HCT116 (cell line): ENCODE data around the gene ZFP3. TPM values are rescaled to one million over a fixed set of nuclear protein-coding genes. Genes with fewer than 3 reads are reported as not detected.

ENCODE experiments used
- ATAC-seq: fragments of 200-7000 bp; cut with Tn5 transposase; 2 replicates; pipeline ENCODE4 v1.9.1; 2020; ENCODE audit warnings: mild to moderate bottlenecking, moderate library complexity
- BruUV-seq: library from RNA; stranded (reverse); fragments of 400-500 nt; replicated peaks from 2 replicates; lab custom pipeline; 2021; lab: Mats Ljungman, UMichigan
- CTCF ChIA-PET: fragments of 300-600 bp; sonication (Branson Sonifier 250); formaldehyde crosslinking; loops from one replicate; lab custom pipeline; 2021; ENCODE audit warnings: antibody characterized with exemption; lab: Charles Lee
- POLR2A ChIA-PET: fragments of 300-600, 350-600 bp; sonication (Branson Sonifier 250); formaldehyde crosslinking; loops from one replicate; lab custom pipeline; 2021; ENCODE audit warnings: antibody characterized with exemption; lab: Charles Lee
- RAD21 ChIA-PET, 2 experiments: fragments of 300-600 bp; sonication (Branson Sonifier 250); formaldehyde crosslinking; loops; one replicate each; lab custom pipeline; 2023; ENCODE audit warnings: low total read pairs in 2 of 2; ENCODE audit not compliant: uncharacterized antibody in 2 of 2, unreplicated experiment in 2 of 2, low non-redundant PET in 1 of 2; lab: Charles Lee
- DNase-seq: peaks from one replicate; pipeline ENCODE4 v3.0.0-alpha.2; 2010; ENCODE audit warnings: low read depth, low spot score
- H2AFZ ChIP-seq: fragments of 200-600 bp; shearing (Covaris generic), sonication (generic); 2 replicates; pipeline ENCODE4 v1.6.1; 2017; ENCODE audit warnings: low read depth, mixed run types, mixed read lengths, antibody characterized with exemption, low read length; ENCODE audit not compliant: poor library complexity, severe bottlenecking
- H3K27ac ChIP-seq: 2 replicates; pipeline ENCODE4 v1.5.1; 2012; ENCODE audit warnings: low read depth, low read length
- H3K27me3 ChIP-seq: fragments of 200-600 bp; sonication (generic); 2 replicates; pipeline ENCODE4 v1.6.1; 2016; ENCODE audit warnings: mixed run types, low read length, mixed read lengths; ENCODE audit not compliant: insufficient read depth
- H3K36me3 ChIP-seq, 2 experiments: fragments of 200-500 bp in 1 of 2; fragments of 200-600 bp in 1 of 2; sonication (Bioruptor generic) in 1 of 2; sonication (generic) in 1 of 2; 2 replicates each; pipeline versions ENCODE4 v1.5.1 to v1.6.1; 2014 to 2016; ENCODE audit warnings: low read length in 2 of 2, inconsistent platforms in 1 of 2, mixed read lengths in 1 of 2, mixed run types in 1 of 2; ENCODE audit not compliant: insufficient read depth in 2 of 2, control insufficient read depth in 1 of 2
- H3K4me1 ChIP-seq, 2 experiments: fragments of 200-600 bp in 1 of 2; sonication (generic) in 1 of 2; 2 replicates each; pipeline versions ENCODE4 v1.5.1 to v1.6.1; 2012 to 2017; ENCODE audit warnings: low read length in 2 of 2, inconsistent platforms in 1 of 2, mild to moderate bottlenecking in 1 of 2, mixed read lengths in 1 of 2, mixed run types in 1 of 2, moderate library complexity in 1 of 2; ENCODE audit not compliant: insufficient read depth in 2 of 2, control insufficient read depth in 1 of 2
- H3K4me2 ChIP-seq: fragments of 200-600 bp; sonication (generic); 2 replicates; pipeline ENCODE4 v1.6.1; 2017; ENCODE audit warnings: mixed run types, low read length, mixed read lengths
- H3K4me3 ChIP-seq, 2 experiments: fragments of 200-600 bp in 1 of 2; sonication (generic) in 1 of 2; replicated peaks in 1 of 2; 2 replicates each; pipeline ENCODE4 v1.5.1; 2011 to 2016; ENCODE audit warnings: low read length in 2 of 2, control low read depth in 1 of 2, low read depth in 1 of 2, mild to moderate bottlenecking in 1 of 2, mixed read lengths in 1 of 2, mixed run types in 1 of 2
- H3K79me2 ChIP-seq: fragments of 200-600 bp; sonication (generic); 2 replicates; pipeline ENCODE4 v1.6.1; 2017; ENCODE audit warnings: mild to moderate bottlenecking, mixed run types, low read length, moderate library complexity, mixed read lengths; ENCODE audit not compliant: insufficient read depth
- H3K9ac ChIP-seq: fragments of 200-600 bp; sonication (generic); 2 replicates; pipeline ENCODE4 v1.6.1; 2016; ENCODE audit warnings: low read length, mixed read lengths
- H3K9me2 ChIP-seq: fragments of 200-600 bp; sonication (generic), shearing (Covaris generic); 2 replicates; pipeline ENCODE4 v1.6.1; 2017; ENCODE audit warnings: mixed run types, mild to moderate bottlenecking, moderate library complexity; ENCODE audit not compliant: insufficient read depth
- H3K9me3 ChIP-seq, 2 experiments: fragments of 200-500 bp in 1 of 2; fragments of 200-600 bp in 1 of 2; sonication (Bioruptor generic) in 1 of 2; sonication (generic) in 1 of 2; 2 replicates each; pipeline ENCODE4 v1.6.1; 2014 to 2017; ENCODE audit warnings: low read length in 2 of 2, mixed read lengths in 2 of 2, inconsistent platforms in 1 of 2, low read depth in 1 of 2, mild to moderate bottlenecking in 1 of 2, mixed run types in 1 of 2, moderate library complexity in 1 of 2; ENCODE audit not compliant: control insufficient read depth in 1 of 2, insufficient read depth in 1 of 2
- H4K20me1 ChIP-seq: fragments of 200-600 bp; sonication (generic), shearing (Covaris generic); 2 replicates; pipeline ENCODE4 v1.6.1; 2017; ENCODE audit warnings: mixed run types, mild to moderate bottlenecking, moderate library complexity; ENCODE audit not compliant: insufficient read depth
- CBX3 ChIP-seq: IDR thresholded peaks from 2 replicates; pipeline ENCODE4 v1.6.1; 2012; ENCODE audit warnings: low read depth
- CEBPB ChIP-seq: IDR thresholded peaks from 2 replicates; pipeline ENCODE4 v1.6.1; 2012; ENCODE audit warnings: low read depth
- EGR1 ChIP-seq: IDR thresholded peaks from 2 replicates; pipeline ENCODE4 v1.6.1; 2012; ENCODE audit warnings: low read depth
- EZH2 ChIP-seq: fragments of 200-600 bp; sonication (generic); IDR thresholded peaks from 2 replicates; pipeline ENCODE4 v1.6.1; 2017; ENCODE audit warnings: antibody characterized with exemption, mixed run types
- EZH2phosphoT487 ChIP-seq: fragments of 200-600 bp; IDR thresholded peaks from 2 replicates; pipeline ENCODE4 v1.6.1; 2018; ENCODE audit warnings: antibody characterized with exemption, borderline replicate concordance
- FOSL1 ChIP-seq: IDR thresholded peaks from 2 replicates; pipeline ENCODE4 v1.6.1; 2012; ENCODE audit warnings: low read depth
- JUND ChIP-seq: IDR thresholded peaks from 2 replicates; pipeline ENCODE4 v1.6.1; 2012
- RAD21 ChIP-seq: IDR thresholded peaks from 2 replicates; pipeline ENCODE4 v1.6.1; 2012; ENCODE audit warnings: low read depth, mild to moderate bottlenecking
- REST ChIP-seq: IDR thresholded peaks from 2 replicates; pipeline ENCODE4 v1.6.1; 2012; ENCODE audit warnings: low read depth
- SIN3A ChIP-seq: IDR thresholded peaks from 2 replicates; pipeline ENCODE4 v1.6.1; 2012; ENCODE audit warnings: low read depth
- SP1 ChIP-seq: IDR thresholded peaks from 2 replicates; pipeline ENCODE4 v1.6.1; 2012; ENCODE audit warnings: low read depth
- SRF ChIP-seq: IDR thresholded peaks from 2 replicates; pipeline ENCODE4 v1.6.1; 2012; ENCODE audit warnings: low read depth
- TCF7L2 ChIP-seq: IDR thresholded peaks from 2 replicates; pipeline ENCODE4 v1.7.0; 2011; ENCODE audit warnings: borderline replicate concordance, inconsistent platforms; ENCODE audit not compliant: insufficient read depth, insufficient read length; ENCODE audit errors: extremely low read depth
- YY1 ChIP-seq: IDR thresholded peaks from 2 replicates; pipeline ENCODE4 v1.6.1; 2011; ENCODE audit warnings: low read length, low read depth, moderate library complexity, mild to moderate bottlenecking; ENCODE audit not compliant: insufficient replicate concordance; ENCODE audit errors: extremely low read depth
- ZFX ChIP-seq: fragments of 450-650 bp; IDR thresholded peaks from 2 replicates; pipeline ENCODE4 v1.6.1; 2017
- ZNF274 ChIP-seq: fragments of 200-500 bp; sonication (Bioruptor generic); IDR thresholded peaks from 2 replicates; pipeline ENCODE4 v1.6.1; 2014; ENCODE audit warnings: mild to moderate bottlenecking, low read depth, low read length, inconsistent platforms
- intact Hi-C: fragments of 100-400 bp; cut with micrococcal nuclease; formaldehyde crosslinking; loops from 2 replicates; pipeline ENCODE4 v1.10.0; 2022
- total RNA-seq: library from RNA; stranded (reverse); gene quantifications from one replicate; pipeline ENCODE4 v1.2.1, GENCODE V29; 2021; ENCODE audit not compliant: unreplicated experiment
- TF ChIP-seq, protein P1 (sequence below): IDR thresholded peaks from 2 replicates; pipeline ENCODE4 v1.6.1; 2011; ENCODE audit warnings: mild to moderate bottlenecking, low read length, moderate library complexity; ENCODE audit not compliant: insufficient replicate concordance; ENCODE audit errors: extremely low read depth

Gene ZFP3
- total RNA-seq, 1 experiment from 2014 or later: 0.05 TPM

- TF ChIP-seq EZH2phosphoT487 (no peak), SP1 (no peak), YY1 (no peak), REST (no peak), ZNF274 (no peak), EZH2 (no peak), SRF (no peak), RAD21 (no peak), CEBPB (no peak), ZFX (no peak), JUND (no peak), CBX3 (no peak), FOSL1 (no peak), EGR1 (no peak), TCF7L2 (no peak), SIN3A (no peak)
- TF ChIP-seq, protein P1, sequence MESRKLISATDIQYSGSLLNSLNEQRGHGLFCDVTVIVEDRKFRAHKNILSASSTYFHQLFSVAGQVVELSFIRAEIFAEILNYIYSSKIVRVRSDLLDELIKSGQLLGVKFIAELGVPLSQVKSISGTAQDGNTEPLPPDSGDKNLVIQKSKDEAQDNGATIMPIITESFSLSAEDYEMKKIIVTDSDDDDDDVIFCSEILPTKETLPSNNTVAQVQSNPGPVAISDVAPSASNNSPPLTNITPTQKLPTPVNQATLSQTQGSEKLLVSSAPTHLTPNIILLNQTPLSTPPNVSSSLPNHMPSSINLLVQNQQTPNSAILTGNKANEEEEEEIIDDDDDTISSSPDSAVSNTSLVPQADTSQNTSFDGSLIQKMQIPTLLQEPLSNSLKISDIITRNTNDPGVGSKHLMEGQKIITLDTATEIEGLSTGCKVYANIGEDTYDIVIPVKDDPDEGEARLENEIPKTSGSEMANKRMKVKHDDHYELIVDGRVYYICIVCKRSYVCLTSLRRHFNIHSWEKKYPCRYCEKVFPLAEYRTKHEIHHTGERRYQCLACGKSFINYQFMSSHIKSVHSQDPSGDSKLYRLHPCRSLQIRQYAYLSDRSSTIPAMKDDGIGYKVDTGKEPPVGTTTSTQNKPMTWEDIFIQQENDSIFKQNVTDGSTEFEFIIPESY: no peak
- Histone ChIP-seq H3K9ac (no peak overlapping the region), H3K4me1 (no peaks in the 10 kb centered on the region), H2AFZ (no peak overlapping the region), H3K79me2 (no peaks in the 10 kb centered on the region), H3K9me3 (no peaks in the 10 kb centered on the region), H3K4me2 (no peak overlapping the region), H4K20me1 (no peaks in the 10 kb centered on the region), H3K27me3 (0 out of 2 replicates have a peak, but pooled peaks cover 4% of the 10 kb centered on the region), H3K36me3 (peaks cover 0 to 7% of the 10 kb centered on the region in 2 experiments; a peak in 1 of 4 replicates), H3K9me2 (no peaks in the 10 kb centered on the region), H3K27ac (no peak overlapping the region), H3K4me3 (no peak overlapping the region)
- intact Hi-C loops: loop anchor here (10.0 kb wide), 1 partner anchor 77 kb away; the partner anchor contains the start of gene ZNF594
- ChIA-PET CTCF (no interaction called here), POLR2A (no interaction called here), RAD21 (no interaction called here)
- ATAC-seq (no peak), DNase-seq (no peak)
- BruUV-seq: no TSS peak
Observed at GRCh38 chr17:5118219-5118618, 40.0 kb downstream of the ZFP3 start.
